Neural crest cell (in vitro differentiated cells): ENCODE results near the gene TAS1R3. TPM values are rescaled to one million over a fixed set of nuclear protein-coding genes. Genes with fewer than 3 reads are reported as not detected.

Source experiments
- DNase-seq: peaks from one replicate; pipeline ENCODE4 v3.0.0; 2021; ENCODE audit warnings: low read depth, mixed read lengths, low spot score
- H3K27ac Mint-ChIP-seq: one replicate; pipeline ENCODE4 v1.8.0; 2021; ENCODE audit warnings: mild to moderate bottlenecking, mixed read lengths; ENCODE audit not compliant: unreplicated experiment
- H3K27me3 Mint-ChIP-seq: 2 replicates; pipeline ENCODE4 v1.8.0; 2021; ENCODE audit warnings: low read depth, mild to moderate bottlenecking, mixed read lengths
- H3K36me3 Mint-ChIP-seq: 2 replicates; pipeline ENCODE4 v1.8.0; 2021; ENCODE audit warnings: low read depth, mild to moderate bottlenecking, mixed read lengths
- H3K4me1 Mint-ChIP-seq: 2 replicates; pipeline ENCODE4 v1.8.0; 2021; ENCODE audit warnings: mixed read lengths
- H3K4me3 Mint-ChIP-seq: one replicate; pipeline ENCODE4 v1.8.0; 2021; ENCODE audit warnings: mild to moderate bottlenecking, mixed read lengths
- H3K9me3 Mint-ChIP-seq: 2 replicates; pipeline ENCODE4 v1.8.0; 2021; ENCODE audit warnings: mixed read lengths
- total RNA-seq: library from RNA; stranded (reverse); gene quantifications from 2 replicates; pipeline ENCODE4 v1.2.1, GENCODE V29; 2021
- TF ChIP-seq, protein P1 (sequence below): fragments of 200-600 bp; sonication (generic); conservative IDR thresholded peaks from 2 replicates; pipeline ENCODE4 v1.5.0; 2021; ENCODE audit warnings: antibody characterized with exemption, mild to moderate bottlenecking

TAS1R3 gene
- total RNA-seq, 1 donor from 2014 or later, result 0.68 TPM

DNA sequence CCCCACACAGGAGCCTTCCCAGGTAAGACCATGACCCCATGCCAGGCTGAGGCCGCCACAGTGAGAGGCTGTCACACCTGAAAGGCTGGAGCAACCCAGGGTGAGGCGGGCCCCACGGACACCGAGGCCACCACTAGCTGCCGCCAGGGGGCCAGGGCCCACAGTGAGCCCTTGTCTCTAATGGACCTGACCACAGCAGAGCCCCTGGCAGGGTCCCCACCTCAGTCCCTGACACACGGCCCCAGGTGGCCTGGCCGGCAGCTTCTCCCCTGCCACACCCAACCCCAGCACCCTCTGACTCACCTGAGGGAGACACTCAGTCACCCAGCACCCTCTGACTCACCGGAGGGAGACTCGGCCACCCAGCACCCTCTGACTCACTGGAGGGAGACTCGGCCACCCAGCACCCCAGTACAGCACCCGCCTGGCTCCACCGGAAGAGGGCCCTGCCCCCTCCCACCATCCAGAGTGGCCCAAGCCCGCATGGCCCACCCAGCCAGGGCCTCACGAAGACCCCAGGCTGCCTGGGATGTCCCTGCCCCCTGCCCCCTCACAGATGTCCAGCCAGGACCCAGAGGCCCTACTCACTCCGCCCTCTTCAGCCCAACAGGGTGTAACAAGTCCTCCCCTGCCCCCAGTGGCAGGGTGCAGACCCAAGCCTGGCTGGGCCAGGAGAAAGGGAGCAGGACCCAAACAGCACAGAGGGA, 13.7 kb downstream of the TAS1R3 start:
- H3K4me1 Mint-ChIP-seq, result peaks cover 13% of the 10 kb centered on the region
- no peaks in the 10 kb centered on the region for H3K9me3 Mint-ChIP-seq
- H3K27ac Mint-ChIP-seq, result no peak overlapping the region
- TF ChIP-seq, protein P1, sequence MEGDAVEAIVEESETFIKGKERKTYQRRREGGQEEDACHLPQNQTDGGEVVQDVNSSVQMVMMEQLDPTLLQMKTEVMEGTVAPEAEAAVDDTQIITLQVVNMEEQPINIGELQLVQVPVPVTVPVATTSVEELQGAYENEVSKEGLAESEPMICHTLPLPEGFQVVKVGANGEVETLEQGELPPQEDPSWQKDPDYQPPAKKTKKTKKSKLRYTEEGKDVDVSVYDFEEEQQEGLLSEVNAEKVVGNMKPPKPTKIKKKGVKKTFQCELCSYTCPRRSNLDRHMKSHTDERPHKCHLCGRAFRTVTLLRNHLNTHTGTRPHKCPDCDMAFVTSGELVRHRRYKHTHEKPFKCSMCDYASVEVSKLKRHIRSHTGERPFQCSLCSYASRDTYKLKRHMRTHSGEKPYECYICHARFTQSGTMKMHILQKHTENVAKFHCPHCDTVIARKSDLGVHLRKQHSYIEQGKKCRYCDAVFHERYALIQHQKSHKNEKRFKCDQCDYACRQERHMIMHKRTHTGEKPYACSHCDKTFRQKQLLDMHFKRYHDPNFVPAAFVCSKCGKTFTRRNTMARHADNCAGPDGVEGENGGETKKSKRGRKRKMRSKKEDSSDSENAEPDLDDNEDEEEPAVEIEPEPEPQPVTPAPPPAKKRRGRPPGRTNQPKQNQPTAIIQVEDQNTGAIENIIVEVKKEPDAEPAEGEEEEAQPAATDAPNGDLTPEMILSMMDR, result peak; percentile 61
- DNase-seq, result no peak
- peaks cover 10% of the 10 kb centered on the region for H3K36me3 Mint-ChIP-seq
- H3K4me3 Mint-ChIP-seq, result peak overlapping the region; percentile 75
- no peaks in the 10 kb centered on the region for H3K27me3 Mint-ChIP-seq

DNA sequence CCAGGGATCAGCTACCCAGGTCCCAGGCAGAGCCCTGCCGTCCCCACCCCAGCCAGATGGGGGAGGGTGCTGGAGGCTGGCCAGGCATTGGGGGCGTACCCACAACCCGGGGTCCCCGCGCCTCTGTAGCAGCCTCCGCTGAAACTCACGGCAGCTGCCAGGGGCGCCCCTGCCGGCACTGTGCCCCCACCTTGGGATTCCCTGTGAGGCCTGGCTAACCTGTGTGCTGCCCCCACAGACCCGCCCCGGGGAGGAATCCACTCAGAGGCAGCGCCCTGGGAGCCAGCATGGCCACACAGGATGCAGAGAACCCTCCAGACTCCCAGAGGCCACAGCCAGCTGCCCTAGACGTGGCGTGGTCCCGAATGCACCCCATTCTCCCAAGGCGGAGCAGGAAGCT, 14.3 kb downstream of the TAS1R3 start:
- TF ChIP-seq, protein P1, result no peak
- DNase-seq, result no peak
- peaks cover 10% of the 10 kb centered on the region for H3K36me3 Mint-ChIP-seq
- no peak overlapping the region for H3K27ac Mint-ChIP-seq
- H3K4me1 Mint-ChIP-seq, result peaks cover 13% of the 10 kb centered on the region
- no peaks in the 10 kb centered on the region for H3K27me3 Mint-ChIP-seq
- no peak overlapping the region for H3K4me3 Mint-ChIP-seq
- H3K9me3 Mint-ChIP-seq, result no peaks in the 10 kb centered on the region

DNA sequence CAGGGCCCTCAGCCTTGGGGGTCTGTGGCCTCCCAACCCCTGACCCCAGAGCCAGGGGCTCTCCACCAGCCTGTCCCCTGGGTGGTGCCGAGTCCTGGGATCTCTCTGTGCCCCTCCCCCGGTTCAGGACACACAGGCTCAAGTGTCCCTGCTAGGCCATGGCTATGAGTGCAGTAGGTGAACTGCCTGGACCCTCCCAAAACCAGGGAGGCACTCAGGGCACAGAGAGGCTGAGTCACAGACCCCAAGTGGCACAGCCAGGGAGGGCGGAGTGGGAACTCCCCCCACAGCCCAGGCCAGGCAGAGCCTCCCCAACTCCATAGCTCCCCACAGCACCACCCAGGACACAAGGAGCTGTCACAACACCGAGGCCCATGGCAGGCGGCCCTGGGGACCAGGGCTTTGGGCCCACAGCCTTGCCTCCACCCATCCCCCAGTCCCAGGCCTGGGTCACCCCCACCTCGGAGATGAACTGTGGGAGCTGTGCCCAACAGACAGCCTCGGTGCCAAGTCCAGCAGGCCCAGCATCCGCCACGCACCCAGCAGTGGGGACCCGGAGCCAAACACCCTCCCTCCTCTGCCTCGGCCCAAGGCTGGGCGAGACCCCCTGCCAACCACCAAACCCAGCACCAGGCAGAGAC, 14.9 kb downstream of the TAS1R3 start:
- Mint-ChIP-seq H3K27me3 (no peaks in the 10 kb centered on the region), H3K9me3 (no peaks in the 10 kb centered on the region), H3K4me1 (peaks cover 13% of the 10 kb centered on the region), H3K36me3 (peaks cover 4% of the 10 kb centered on the region), H3K27ac (no peak overlapping the region), H3K4me3 (peak overlapping the region; percentile 38)
- DNase-seq, result no peak
- TF ChIP-seq, protein P1, result no peak

DNA sequence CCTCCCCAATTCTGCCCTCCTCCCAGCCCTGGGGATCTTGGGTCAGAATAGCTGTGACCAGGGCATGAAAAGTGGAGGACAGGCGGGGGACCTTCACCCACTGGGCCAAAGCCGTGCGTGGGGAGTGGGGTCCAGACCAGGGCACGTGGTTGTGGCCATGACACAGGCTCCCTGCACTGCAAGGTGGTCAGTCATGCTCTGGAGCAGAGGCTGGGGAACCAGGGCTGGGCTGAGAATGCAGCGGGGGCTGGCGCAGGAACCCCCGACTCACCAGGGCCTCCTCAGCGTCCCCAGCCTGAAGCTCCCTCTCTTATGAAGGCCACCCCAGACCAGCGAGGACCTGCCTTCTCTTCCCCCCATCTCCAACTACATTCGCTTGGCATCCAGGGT, 15.4 kb downstream of the TAS1R3 start:
- Mint-ChIP-seq H3K27me3 (no peaks in the 10 kb centered on the region), H3K9me3 (no peaks in the 10 kb centered on the region), H3K4me1 (peaks cover 13% of the 10 kb centered on the region), H3K36me3 (no peaks in the 10 kb centered on the region), H3K27ac (no peak overlapping the region), H3K4me3 (peak overlapping the region; percentile 85)
- TF ChIP-seq, protein P1, result no peak
- no peak for DNase-seq

DNA sequence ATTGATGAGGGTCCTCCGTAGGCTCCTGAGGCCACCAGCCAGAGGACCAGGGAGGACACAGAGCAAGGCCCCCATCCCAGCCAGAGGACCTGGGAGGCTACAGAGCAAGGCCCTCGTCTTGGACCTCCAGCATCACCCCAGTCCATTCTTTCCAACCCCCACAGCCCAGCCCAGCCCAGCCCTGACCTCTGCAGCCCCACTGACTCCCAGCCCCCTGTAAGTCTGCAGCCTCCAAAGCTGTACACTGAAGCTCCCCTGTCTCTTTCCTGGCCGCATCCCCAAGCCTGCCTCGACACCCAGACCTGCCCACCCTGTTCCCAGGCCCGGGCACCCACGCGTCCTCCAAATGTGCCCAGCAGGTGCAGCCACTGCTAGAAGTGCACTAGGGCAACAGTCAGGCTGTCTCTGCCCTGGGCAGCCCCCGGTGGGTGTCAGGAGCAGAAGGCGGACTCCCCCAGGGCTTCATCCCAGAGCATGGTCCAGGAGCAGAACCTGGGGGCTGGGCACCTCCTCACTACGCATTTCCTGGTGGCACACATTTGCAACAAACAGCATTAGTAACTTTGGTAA, 16.0 kb downstream of the TAS1R3 start:
- Mint-ChIP-seq H3K9me3 (no peaks in the 10 kb centered on the region), H3K4me3 (peak overlapping the region; percentile 85), H3K4me1 (peaks cover 14% of the 10 kb centered on the region), H3K27ac (no peak overlapping the region), H3K27me3 (peaks cover 3% of the 10 kb centered on the region), H3K36me3 (no peaks in the 10 kb centered on the region)
- DNase-seq, result no peak
- TF ChIP-seq, protein P1, result no peak
